ENCODE data around the gene SLC1A3. TPM values are rescaled to one million over a fixed set of nuclear protein-coding genes. Genes with fewer than 3 reads are reported as not detected.

SLC1A3 gene
- total RNA-seq, 4 donors from 2014 or later, result 71.1 to 215 (median 161) TPM

GRCh38 chr5:36733183-36733582, 126.8 kb downstream of the SLC1A3 start:
- ATAC-seq (ENCODE audit: low FRiP score), result no peak
- TF ChIP-seq CTCF (IDR thresholded peaks at IDR 0.05), result no peak
- DNase-seq (ENCODE audit: low spot score), result no peak

- ATAC-seq (ENCODE audit: low FRiP score) (no peak), DNase-seq (ENCODE audit: low spot score) (no peak)
- no peak for TF ChIP-seq CTCF (IDR thresholded peaks at IDR 0.05)
Measured at GRCh38 chr5:36734422-36734821, 128.0 kb downstream of the SLC1A3 start.

GRCh38 chr5:36735891-36736290, 129.5 kb downstream of the SLC1A3 start:
- no peak for ATAC-seq (ENCODE audit: low FRiP score)
- no peak for DNase-seq (ENCODE audit: low spot score)
- TF ChIP-seq CTCF (IDR thresholded peaks at IDR 0.05), result no peak

Small RNAs within 50 kb of the gene (small RNA-seq; reads per million reads assigned to genes)
- gene AC010631.1, result not detected
